Gastrocnemius medialis (tissue), 4 donors: Measurements from ENCODE around the gene RPS6KL1.

Experiments used
- CTCF ChIP-seq, 5 experiments: fragments of 450-650 bp in 3 of 5; fragments of 200-600 bp in 2 of 5; sonication (generic) in 2 of 5; IDR thresholded peaks in 4 of 5; conservative IDR thresholded peaks in 1 of 5; 1 replicate in 4 of 5; 2 replicates in 1 of 5; pipeline ENCODE4 v1.5.1; 2016 to 2019; ENCODE audit warnings: antibody characterized with exemption in 5 of 5, mild to moderate bottlenecking in 3 of 5, moderate library complexity in 3 of 5
- POLR2A ChIP-seq, 2 donors: fragments of 450-650 bp; IDR thresholded peaks; one replicate each; pipeline ENCODE4 v1.6.1; 2017; ENCODE audit warnings: antibody characterized with exemption in 2 of 2, mild to moderate bottlenecking in 2 of 2, moderate library complexity in 2 of 2

GRCh38 chr14:74962493-74962892 is 39.4 kb upstream of the RPS6KL1 start:
- no peak for TF ChIP-seq CTCF (IDR thresholded peaks at IDR 0.05 in 4 of 5, conservative IDR thresholded peaks at IDR 0.05 in 1 of 5)
- no peak for TF ChIP-seq POLR2A (IDR thresholded peaks at IDR 0.05)
